GM21528 (cell line): ENCODE measurements around the gene ATG2B.

Source experiments
- ATAC-seq: cut with Tn5 transposase; IDR thresholded peaks from one replicate; pipeline ENCODE4 v1.9.1; 2021; ENCODE audit warnings: mild to moderate bottlenecking, moderate library complexity; ENCODE audit not compliant: unreplicated experiment, low FRiP score

ATG2B gene

GRCh38 chr14:96275177-96276112 lies 87.7 kb downstream of the ATG2B start:
- ATAC-seq, result no peak

- no peak for ATAC-seq
Measured at GRCh38 chr14:96274543-96274942, 88.6 kb downstream of the ATG2B start.

GRCh38 chr14:96274122-96274521 lies 89.0 kb downstream of the ATG2B start:
- ATAC-seq, result no peak

GRCh38 chr14:96273629-96274028 lies 89.5 kb downstream of the ATG2B start:
- ATAC-seq, result no peak

GRCh38 chr14:96272777-96273473 lies 90.2 kb downstream of the ATG2B start:
- ATAC-seq, result no peak

- ATAC-seq, result no peak
Measured at GRCh38 chr14:96271421-96271762, 91.7 kb downstream of the ATG2B start.

GRCh38 chr14:96270565-96271420 lies 92.3 kb downstream of the ATG2B start:
- ATAC-seq, result no peak

GRCh38 chr14:96269359-96269710 lies 93.8 kb downstream of the ATG2B start:
- ATAC-seq, result no peak

- no peak for ATAC-seq
Measured at GRCh38 chr14:96268431-96269358, 94.4 kb downstream of the ATG2B start.

GRCh38 chr14:96267916-96268315 lies 95.2 kb downstream of the ATG2B start:
- ATAC-seq, result no peak

- no peak for ATAC-seq
Measured at GRCh38 chr14:96267336-96267735, 95.8 kb downstream of the ATG2B start.

- ATAC-seq, result no peak
Measured at GRCh38 chr14:96265383-96266095, 97.6 kb downstream of the ATG2B start.

GRCh38 chr14:96264853-96265252 lies 98.3 kb downstream of the ATG2B start:
- no peak for ATAC-seq

- ATAC-seq, result no peak
Measured at GRCh38 chr14:96264200-96264553, 99.0 kb downstream of the ATG2B start.

- no peak for ATAC-seq
Measured at GRCh38 chr14:96263347-96264199, 99.6 kb downstream of the ATG2B start.

GRCh38 chr14:96261772-96262655 lies 101.1 kb downstream of the ATG2B start:
- ATAC-seq, result no peak

GRCh38 chr14:96261053-96261452 lies 102.1 kb downstream of the ATG2B start:
- no peak for ATAC-seq
